Lower leg skin (tissue), 4 donors: ENCODE results near the gene PDSS1. TPM values are rescaled to one million over a fixed set of nuclear protein-coding genes. Genes with fewer than 3 reads are reported as not detected.
"Not testable (repeated sequence)": the region's sequence is repeated elsewhere in the genome, so short reads cannot be mapped to it uniquely, and the experiment has no call there.

Experiments
- DNase-seq, 2 donors: peaks; one replicate each; pipeline ENCODE4 v3.0.0-alpha.2; 2019; ENCODE audit warnings: low spot score in 2 of 2
- H3K4me3 ChIP-seq: fragments of 200-600 bp; sonication (generic); 2 replicates; pipeline ENCODE4 v1.5.1; 2017; ENCODE audit warnings: mild to moderate bottlenecking, low read depth; ENCODE audit not compliant: poor library complexity, severe bottlenecking
- POLR2A ChIP-seq, 2 donors: fragments of 450-650 bp; IDR thresholded peaks; one replicate each; pipeline ENCODE4 v1.6.1; 2016 to 2017; ENCODE audit warnings: antibody characterized with exemption in 2 of 2, mild to moderate bottlenecking in 1 of 2, moderate library complexity in 1 of 2
- WGBS, 2 donors: methylation state at CpG; one replicate each; pipeline ENCODE4 v1.1.5; 2018; 5-methylcytosine and 5-hydroxymethylcytosine counted together
- intact Hi-C: fragments of 100-400 bp; cut with DNase I; formaldehyde crosslinking; loops from one replicate; pipeline ENCODE4 v1.15.0; 2023; ENCODE audit warnings: low total_unique reads
- total RNA-seq, 4 donors: library from RNA; depleted of rRNA; stranded (reverse); fragments of >200 nt; gene quantifications; one replicate each; pipeline ENCODE4 v1.1.0, GENCODE V29; 2016
- TF ChIP-seq, protein P1 (sequence below), 3 donors: fragments of 450-650 bp; IDR thresholded peaks; one replicate each; pipeline ENCODE4 v1.5.1; 2016; ENCODE audit warnings: antibody characterized with exemption in 3 of 3, mild to moderate bottlenecking in 3 of 3, moderate library complexity in 2 of 3

PDSS1 gene
- total RNA-seq, 4 donors from 2014 or later = 1.4 to 4.7 (median 2.7) TPM

DNA sequence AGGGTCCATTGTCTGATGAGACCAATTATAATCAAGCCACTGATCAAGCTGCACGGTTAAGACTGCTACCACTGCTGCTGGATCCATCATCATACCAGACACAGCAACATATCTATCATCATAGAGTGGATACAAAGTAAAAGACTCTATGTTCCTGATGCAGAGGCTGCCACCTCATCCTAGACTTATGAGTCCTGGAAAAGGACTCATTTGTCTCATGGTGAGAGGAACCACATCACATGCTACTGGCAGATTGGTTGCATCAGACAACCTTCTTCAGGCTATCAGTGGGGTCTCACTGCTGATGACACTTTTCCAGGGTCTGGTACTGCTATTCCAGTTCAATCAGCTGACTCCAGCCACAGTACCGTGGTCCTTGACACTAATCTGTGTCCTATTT is 84.3 kb downstream of the PDSS1 start:
- H3K4me3 ChIP-seq = no peak overlapping the region
- 63 to 92% methylated on average over 2 of the region's 2 CpGs for WGBS, 2 donors
- intact Hi-C loops = no loop called here
- DNase-seq = no peak
- no peak for TF ChIP-seq POLR2A (IDR thresholded peaks at IDR 0.05)
- TF ChIP-seq, protein P1, sequence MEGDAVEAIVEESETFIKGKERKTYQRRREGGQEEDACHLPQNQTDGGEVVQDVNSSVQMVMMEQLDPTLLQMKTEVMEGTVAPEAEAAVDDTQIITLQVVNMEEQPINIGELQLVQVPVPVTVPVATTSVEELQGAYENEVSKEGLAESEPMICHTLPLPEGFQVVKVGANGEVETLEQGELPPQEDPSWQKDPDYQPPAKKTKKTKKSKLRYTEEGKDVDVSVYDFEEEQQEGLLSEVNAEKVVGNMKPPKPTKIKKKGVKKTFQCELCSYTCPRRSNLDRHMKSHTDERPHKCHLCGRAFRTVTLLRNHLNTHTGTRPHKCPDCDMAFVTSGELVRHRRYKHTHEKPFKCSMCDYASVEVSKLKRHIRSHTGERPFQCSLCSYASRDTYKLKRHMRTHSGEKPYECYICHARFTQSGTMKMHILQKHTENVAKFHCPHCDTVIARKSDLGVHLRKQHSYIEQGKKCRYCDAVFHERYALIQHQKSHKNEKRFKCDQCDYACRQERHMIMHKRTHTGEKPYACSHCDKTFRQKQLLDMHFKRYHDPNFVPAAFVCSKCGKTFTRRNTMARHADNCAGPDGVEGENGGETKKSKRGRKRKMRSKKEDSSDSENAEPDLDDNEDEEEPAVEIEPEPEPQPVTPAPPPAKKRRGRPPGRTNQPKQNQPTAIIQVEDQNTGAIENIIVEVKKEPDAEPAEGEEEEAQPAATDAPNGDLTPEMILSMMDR (IDR thresholded peaks at IDR 0.05) = no peak

DNA sequence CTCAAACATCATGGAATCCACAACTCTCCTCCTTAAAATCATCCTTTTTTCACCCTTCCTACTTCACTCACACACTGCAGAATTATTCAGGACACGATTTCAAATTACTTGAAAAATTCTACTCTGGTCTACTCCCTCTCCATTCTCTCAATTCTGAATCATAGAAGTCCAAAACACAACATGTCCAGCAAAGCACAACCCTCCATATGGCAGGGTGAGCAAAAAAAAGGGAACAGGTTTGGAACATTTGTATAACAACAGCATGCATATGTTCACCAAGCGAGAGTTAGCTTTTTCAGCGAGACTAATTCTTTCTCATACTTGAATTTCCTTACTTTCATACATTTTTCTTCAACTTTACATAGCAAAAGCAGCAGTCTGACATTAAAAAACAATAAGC is 89.9 kb downstream of the PDSS1 start:
- no peak for TF ChIP-seq POLR2A (IDR thresholded peaks at IDR 0.05)
- TF ChIP-seq, protein P1 (IDR thresholded peaks at IDR 0.05) = no peak
- no peak for DNase-seq
- 90 to 95% methylated on average over 3 of the region's 3 CpGs for WGBS, 2 donors
- H3K4me3 ChIP-seq = no peak overlapping the region
- intact Hi-C loops = no loop called here

DNA sequence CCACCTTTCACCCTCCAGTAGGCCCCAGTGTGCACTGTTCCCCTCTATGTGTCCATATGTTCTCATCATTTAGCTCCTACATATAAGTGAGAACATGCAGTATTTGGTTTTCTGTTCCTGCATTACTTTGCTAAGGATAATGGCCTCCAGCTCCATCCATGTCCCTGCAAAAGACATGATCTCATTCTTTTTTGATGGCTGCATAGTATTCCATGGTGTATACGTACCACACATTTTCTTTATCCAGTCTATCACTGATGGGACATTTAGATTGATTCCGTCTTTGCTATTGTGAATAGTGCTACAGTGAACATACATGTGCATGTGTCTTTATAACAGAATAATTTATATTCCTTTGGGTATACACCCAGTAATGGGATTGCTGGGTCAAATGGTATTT is 92.3 kb downstream of the PDSS1 start:
- H3K4me3 ChIP-seq, DNase-seq, intact Hi-C loops: not testable (repeated sequence)
- 96 to 97% methylated on average over 2 of the region's 2 CpGs for WGBS, 2 donors

DNA sequence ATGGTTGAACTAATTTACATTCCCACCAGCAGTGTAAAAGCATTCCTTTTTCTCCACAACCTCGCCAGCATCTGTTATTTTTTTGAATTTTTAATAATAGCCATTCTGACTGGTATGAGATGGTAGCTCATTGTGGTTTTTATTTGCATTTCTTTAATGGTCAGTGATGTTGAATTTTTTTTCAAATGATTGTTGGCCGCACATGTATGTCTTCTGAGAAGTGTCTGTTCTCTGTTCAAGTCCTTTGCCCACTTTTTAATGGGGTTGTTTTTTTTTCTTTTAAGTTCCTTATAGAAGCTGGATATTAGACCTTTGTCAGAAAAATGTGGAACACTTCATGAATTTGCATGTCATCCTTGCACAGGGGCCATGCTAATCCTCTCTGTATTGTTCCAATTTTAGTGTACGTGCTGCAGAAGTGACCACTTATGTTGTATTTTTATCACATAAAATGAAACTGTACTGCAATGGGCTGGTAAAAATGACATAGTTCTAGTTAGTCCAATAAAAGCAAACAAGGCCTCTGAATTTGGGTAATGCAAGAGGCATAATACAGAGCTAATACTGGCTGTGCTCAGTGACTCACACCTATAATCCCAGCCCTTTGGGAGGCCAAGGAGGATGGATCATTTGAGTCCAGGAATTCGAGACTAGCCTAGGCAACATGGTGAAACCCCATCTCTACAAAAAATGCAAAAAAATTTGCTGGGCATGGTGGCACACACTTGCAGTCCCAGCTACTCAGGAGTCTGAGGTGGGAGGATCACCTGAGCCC is 92.9 kb downstream of the PDSS1 start:
- no peak overlapping the region for H3K4me3 ChIP-seq
- intact Hi-C loops = no loop called here
- DNase-seq = no peak
- WGBS, 2 donors = 89 to 91% methylated on average over 4 of the region's 4 CpGs
- no peak for TF ChIP-seq POLR2A (IDR thresholded peaks at IDR 0.05)
- TF ChIP-seq, protein P1 (IDR thresholded peaks at IDR 0.05) = no peak

DNA sequence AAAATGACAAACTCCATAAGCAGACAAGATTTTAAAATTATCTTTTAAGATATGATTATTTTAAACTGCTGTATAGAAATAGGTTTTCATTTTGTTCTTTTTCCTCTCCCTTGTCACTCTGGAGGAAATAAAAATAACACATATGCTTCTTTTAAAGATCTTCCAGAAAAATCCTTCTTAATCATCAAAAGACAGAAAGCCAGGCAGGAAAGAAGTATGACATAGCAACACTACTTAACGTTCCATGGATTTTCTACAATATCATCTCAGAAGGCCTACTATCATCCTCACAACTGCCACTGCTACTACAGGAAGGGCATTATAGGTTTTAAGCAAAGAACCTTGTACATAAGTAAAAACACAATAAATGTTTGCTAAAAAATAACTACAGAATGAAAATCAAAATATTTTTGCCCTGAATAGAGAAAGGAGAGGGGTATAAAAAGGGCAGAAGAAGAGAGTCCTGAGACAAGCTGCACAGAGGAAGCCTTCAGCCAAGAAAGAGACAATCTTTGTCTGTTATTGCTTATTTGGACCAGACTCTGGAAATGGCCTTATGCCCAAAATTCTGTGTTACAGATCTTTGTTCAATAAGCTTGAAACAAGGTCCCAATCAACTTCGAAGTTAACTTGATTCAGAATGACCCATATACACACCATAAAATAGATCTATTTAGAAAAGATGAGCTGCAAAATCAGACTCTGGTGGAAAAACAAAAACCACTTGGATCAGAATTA is 95.4 kb downstream of the PDSS1 start:
- no peak overlapping the region for H3K4me3 ChIP-seq
- no peak for TF ChIP-seq POLR2A (IDR thresholded peaks at IDR 0.05)
- TF ChIP-seq, protein P1 (IDR thresholded peaks at IDR 0.05) = no peak
- WGBS, 2 donors = 23 to 28% methylated on average over 2 of the region's 2 CpGs
- intact Hi-C loops = no loop called here
- no peak for DNase-seq

Other genes with a start within 250 kb of the PDSS1 start
- 10 to 100 TPM; 59.6 to 78.5 (median 68.4) TPM for gene ABI1, start 163.3 kb downstream of the PDSS1 start, total RNA-seq